ENCODE measurements around the gene CDKL2.

DNA sequence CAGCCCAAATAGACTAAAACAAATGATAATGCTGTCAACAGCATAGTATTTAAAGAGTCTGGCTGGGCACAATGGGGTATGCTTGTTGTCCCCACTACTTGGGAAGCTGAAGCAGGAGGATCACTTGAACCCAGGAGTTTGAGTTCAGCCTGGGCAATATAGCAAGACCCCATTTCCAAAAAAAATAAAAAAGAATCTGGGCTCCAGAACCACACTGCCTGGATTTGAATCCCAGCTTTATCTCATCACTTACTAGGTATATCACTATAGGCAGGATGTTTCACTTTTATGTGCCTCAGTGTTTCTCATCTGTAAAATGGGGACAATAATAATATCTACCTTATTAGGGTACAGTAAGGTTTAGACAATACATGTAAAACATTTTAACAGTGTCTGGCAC, 48.1 kb upstream of the CDKL2 start:
- TF ChIP-seq TAF1 (IDR thresholded peaks at IDR 0.05; ENCODE audit: low read depth) (no peak), YY1 (IDR thresholded peaks at IDR 0.05; ENCODE audit: low read depth) (no peak), NFIC (IDR thresholded peaks at IDR 0.05) (no peak), EP300 (IDR thresholded peaks at IDR 0.05; ENCODE audit: borderline replicate concordance) (no peak), FOXM1 (IDR thresholded peaks at IDR 0.05; ENCODE audit: borderline replicate concordance, low read depth) (no peak), CEBPB (IDR thresholded peaks at IDR 0.05) (no peak)
- TF ChIP-seq, protein P1, sequence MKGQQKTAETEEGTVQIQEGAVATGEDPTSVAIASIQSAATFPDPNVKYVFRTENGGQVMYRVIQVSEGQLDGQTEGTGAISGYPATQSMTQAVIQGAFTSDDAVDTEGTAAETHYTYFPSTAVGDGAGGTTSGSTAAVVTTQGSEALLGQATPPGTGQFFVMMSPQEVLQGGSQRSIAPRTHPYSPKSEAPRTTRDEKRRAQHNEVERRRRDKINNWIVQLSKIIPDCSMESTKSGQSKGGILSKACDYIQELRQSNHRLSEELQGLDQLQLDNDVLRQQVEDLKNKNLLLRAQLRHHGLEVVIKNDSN (IDR thresholded peaks at IDR 0.05), result no peak
- TF ChIP-seq, protein P2, sequence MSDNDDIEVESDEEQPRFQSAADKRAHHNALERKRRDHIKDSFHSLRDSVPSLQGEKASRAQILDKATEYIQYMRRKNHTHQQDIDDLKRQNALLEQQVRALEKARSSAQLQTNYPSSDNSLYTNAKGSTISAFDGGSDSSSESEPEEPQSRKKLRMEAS (IDR thresholded peaks at IDR 0.05), result no peak
